Fibroblast of pulmonary artery (primary cell): Measurements from ENCODE around the gene TSGA10IP.

Experiments
- DNase-seq: peaks from one replicate; pipeline ENCODE4 v3.0.0-alpha.2; 2010; ENCODE audit warnings: low read depth
- H3K4me3 ChIP-seq: replicated peaks from 2 replicates; pipeline ENCODE4 v1.5.1; 2011; ENCODE audit warnings: low read depth, mild to moderate bottlenecking, control low read depth, low read length, moderate library complexity
- TF ChIP-seq, protein P1 (sequence below): IDR thresholded peaks from 2 replicates; pipeline ENCODE4 v1.5.1; 2011; ENCODE audit warnings: mild to moderate bottlenecking, control low read depth, low read length, inconsistent platforms; ENCODE audit errors: missing control alignments

Gene TSGA10IP

DNA sequence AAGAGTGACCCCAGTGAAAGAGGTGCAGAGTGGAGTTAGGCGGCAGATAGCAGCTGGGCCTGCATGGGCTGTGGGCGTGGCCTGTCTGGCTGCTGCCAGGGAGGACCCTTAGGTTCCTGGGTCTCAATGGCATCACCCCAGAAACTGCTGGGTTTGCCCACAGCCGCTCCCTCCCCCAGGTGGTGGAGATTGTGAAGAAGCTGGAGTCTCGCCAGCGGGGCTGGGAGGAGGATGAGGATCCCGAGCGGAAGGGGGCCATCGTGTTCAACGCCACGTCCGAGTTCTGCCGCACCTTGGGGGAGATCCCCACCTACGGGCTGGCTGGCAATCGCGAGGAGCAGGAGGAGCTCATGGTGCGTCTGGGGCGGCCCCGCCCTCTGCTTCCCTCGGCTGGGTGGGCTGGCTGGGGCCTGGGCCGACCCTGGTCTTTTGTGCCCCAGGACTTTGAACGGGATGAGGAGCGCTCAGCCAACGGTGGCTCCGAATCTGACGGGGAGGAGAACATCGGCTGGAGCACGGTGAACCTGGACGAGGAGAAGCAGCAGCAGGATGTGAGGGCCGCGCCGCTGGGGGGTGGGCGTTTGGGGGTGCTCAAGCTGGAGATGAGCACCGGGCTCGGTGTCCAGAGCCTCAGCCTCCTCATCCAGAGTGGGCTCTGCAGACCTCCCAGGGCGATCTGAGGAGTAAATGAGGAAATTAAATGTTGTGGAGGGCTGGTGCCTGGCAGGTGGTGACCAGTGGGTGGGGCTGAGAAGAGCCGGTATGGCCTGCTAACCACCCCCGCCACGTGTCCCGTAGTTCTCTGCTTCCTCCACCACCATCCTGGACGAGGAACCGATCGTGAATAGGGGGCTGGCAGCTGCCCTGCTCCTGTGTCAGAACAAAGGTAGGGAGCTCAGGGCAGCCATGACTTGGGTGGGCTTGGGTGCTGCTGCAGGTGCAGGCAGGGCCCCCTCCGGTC, 31.2 kb downstream of the TSGA10IP start:
- no peak for DNase-seq
- TF ChIP-seq, protein P1, sequence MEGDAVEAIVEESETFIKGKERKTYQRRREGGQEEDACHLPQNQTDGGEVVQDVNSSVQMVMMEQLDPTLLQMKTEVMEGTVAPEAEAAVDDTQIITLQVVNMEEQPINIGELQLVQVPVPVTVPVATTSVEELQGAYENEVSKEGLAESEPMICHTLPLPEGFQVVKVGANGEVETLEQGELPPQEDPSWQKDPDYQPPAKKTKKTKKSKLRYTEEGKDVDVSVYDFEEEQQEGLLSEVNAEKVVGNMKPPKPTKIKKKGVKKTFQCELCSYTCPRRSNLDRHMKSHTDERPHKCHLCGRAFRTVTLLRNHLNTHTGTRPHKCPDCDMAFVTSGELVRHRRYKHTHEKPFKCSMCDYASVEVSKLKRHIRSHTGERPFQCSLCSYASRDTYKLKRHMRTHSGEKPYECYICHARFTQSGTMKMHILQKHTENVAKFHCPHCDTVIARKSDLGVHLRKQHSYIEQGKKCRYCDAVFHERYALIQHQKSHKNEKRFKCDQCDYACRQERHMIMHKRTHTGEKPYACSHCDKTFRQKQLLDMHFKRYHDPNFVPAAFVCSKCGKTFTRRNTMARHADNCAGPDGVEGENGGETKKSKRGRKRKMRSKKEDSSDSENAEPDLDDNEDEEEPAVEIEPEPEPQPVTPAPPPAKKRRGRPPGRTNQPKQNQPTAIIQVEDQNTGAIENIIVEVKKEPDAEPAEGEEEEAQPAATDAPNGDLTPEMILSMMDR, result no peak
- H3K4me3 ChIP-seq, result no peak overlapping the region

DNA sequence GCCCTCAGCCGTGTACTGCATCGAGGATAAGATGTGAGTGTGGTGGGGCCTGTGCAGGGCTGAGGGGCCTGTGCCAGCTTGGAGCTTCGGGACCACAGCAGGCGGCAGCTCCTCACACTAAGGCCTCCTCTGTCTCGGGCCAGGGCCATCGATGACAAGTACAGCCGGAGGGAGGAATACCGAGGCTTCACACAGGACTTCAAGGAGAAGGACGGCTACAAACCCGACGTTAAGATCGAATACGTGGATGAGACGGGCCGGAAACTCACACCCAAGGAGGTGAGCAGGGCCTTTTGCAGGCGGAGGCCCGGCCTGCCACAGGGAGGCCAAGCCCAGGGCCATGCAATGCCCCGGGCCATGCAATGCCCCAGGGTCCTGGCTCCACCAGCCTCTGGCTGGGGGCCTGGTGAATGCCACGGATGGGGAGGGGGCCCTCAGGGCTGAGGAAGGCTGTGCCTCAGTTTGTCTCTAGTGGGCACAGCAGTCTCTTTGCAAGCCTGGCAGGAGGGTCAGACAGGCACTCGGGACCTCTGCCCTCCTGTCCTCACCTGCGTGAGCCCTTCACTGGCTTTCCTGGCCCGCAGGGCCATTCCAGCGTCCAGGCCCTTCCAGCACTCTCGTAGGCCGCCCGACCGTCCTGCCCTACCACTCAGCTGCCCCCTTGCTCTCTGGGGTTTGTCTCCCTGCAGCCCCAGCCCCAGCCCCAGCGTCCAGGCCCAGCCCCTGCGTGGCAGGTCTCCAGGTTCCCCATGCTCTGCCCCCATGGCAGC, 32.5 kb downstream of the TSGA10IP start:
- DNase-seq, result no peak
- no peak overlapping the region for H3K4me3 ChIP-seq
- TF ChIP-seq, protein P1, result no peak

DNA sequence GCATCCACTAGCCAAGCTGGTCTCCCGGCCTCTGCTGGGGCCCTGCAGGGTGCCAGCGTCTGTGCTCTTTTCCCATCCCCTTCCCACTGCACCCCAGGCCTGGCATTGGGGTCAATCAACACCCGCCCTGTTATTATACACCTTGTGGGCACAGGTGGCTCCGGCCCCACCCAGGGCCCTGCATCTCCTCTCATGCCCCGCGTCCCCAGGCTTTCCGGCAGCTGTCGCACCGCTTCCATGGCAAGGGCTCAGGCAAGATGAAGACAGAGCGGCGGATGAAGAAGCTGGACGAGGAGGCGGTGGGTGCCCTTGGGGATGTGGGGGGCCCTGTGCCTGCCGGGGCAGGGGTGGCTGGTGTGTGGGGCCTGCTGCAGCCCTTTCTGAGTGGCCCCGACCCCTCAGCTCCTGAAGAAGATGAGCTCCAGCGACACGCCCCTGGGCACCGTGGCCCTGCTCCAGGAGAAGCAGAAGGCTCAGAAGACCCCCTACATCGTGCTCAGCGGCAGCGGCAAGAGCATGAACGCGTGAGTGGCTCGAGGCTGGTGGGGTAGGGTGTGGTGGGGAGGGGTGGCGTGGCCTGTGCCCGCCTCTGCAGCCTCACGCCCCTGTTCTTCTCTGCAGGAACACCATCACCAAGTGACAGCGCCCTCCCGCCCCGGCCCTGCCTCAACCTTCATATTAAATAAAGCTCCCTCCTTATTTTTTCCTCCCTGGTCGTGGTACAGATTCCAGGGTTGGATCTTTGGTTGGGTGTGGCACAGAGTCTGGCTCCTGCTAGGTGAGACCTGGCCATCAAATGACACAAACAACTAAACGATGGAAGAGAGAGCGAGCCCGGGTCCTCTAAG, 33.3 kb downstream of the TSGA10IP start:
- TF ChIP-seq, protein P1, result no peak
- DNase-seq, result no peak
- no peak overlapping the region for H3K4me3 ChIP-seq

DNA sequence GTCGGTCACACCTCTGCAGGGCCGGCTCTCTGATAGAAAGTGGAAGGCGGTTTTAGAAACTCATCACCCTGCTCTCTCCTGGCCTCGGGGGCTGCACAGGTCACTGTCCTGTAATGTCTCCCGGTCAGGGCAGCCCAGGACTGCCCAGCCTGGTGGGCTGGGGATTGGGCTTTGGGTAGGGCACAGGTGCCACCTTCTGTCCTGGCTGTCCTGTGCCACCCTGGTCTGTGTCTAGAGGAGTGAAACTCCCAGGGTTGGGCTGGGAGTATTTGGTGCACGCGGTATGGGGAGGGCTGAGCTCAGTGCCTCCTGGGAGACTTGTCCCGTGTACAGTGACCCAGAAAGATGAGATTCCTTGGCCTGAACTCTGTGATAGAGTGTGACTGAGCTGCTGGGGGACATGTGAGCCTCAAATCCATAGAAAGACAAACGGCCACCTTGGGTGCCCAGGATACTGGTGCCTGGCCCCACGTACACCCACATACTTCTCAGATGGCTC, 34.0 kb downstream of the TSGA10IP start:
- TF ChIP-seq, protein P1, result no peak
- no peak for DNase-seq

DNA sequence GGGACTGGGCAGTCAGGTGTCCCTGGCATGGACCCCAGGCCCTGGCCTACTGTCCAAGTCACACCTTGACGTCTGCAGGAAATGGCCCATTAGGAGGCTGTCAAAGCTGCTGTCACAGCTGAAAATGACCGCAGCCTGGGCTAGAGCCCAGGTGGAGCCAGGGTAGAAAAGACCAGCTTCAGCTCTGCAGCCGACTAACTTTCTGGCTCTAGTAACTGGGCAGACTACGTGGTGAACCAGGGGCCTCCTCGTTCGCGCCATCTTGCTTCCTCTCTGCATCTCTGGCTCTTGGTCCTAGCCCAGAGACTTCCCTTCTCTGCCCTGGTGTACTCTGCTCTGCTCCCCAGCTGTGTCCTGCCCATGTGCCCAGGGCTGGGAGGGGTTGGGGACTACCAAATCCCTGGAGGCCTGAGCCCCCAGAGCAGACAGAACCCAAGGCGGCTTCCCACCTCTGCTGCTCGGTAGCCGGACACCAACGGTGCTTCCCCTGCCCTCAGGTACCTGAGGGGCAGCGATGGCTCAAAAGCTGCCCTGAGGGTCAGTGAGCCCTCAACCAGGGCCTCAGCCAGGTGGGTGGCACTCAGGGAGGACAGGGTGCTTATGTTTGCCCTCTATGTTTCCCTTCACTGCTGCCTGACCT, 35.9 kb downstream of the TSGA10IP start:
- TF ChIP-seq, protein P1, result no peak

More for the DNA sequence above, 34.0 kb downstream of the TSGA10IP start:
- no peak overlapping the region for H3K4me3 ChIP-seq

More for the DNA sequence above, 35.9 kb downstream of the TSGA10IP start:
- no peak overlapping the region for H3K4me3 ChIP-seq
- DNase-seq, result no peak
